GM21619 (cell line): ENCODE data around the gene ACAP3.

Experiments
- ATAC-seq: cut with Tn5 transposase; IDR thresholded peaks from one replicate; pipeline ENCODE4 v1.9.1; 2021; ENCODE audit not compliant: unreplicated experiment

The ACAP3 gene

DNA sequence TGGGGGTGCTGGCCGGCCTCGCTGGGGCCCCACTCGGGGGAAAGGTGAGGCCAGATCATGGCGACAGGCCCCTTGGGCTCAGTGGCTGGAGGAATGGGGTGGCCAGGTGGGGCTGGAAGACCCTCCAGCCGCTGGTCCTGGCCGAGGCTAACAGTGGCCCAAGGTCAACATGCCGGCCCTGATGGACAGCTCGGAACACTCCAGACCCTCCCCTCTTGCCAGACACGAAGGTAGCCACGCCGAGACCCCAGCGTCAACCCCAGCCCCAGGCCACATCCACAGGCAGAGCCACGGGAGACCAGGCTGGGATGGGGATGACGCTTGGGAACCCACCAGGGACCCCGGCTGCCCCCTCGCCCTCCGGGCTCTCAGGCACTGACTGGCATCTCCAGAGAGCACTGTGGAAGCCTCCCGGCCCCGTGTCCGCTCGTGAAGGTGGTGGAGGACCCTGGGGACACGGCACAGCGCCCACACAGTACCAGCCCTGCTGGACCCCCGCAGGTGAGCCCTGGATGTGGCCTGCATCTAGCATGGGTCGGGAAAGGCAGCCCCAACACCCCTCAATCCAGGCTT lies 60.3 kb downstream of the ACAP3 start:
- no peak for ATAC-seq

GRCh38 chr1:1246577-1247340 lies 61.0 kb downstream of the ACAP3 start, which contains the start of gene C1QTNF12:
C1QTNF12 (minus strand) TSS chr1:1246722; CDS start chr1:1246690, 32 bp downstream.
- no peak for ATAC-seq

DNA sequence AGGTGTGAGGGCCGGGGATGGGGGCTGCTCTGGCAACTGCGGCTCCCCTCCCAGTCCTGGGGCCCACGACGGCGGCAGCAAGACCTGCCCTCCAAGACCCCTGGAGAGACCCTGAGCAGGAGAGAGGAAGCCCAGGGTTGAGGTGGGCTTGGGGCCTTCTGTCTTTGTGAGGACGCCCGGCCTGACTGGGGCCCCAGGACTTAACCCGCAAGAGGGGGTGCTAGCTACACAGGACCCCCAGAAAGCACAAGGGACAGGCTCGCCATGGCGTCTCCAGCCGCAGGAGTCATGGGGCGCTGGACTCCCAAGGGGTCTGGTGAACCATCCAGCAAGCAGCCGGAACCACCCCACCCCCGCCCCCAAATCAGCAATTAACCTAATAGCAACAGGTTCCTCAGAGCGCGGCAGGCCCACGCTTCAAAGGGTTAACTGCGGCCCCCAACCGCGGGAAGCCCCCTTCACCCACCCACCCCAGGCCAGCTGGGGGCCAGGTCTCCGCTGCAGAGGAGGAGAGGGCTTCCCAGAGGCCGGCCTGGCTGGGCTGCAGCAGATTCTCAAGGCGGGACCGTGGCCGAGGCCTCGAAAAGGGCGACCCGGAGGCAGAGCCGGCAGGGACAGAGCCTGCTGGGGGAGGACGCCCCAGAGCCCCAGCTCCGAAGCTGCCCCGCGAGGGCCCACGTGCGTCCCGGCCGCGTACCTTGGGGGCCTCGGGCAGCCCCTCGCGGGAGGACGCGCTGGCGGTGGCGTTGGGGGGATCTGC lies 61.7 kb downstream of the ACAP3 start:
- ATAC-seq, result no peak

DNA sequence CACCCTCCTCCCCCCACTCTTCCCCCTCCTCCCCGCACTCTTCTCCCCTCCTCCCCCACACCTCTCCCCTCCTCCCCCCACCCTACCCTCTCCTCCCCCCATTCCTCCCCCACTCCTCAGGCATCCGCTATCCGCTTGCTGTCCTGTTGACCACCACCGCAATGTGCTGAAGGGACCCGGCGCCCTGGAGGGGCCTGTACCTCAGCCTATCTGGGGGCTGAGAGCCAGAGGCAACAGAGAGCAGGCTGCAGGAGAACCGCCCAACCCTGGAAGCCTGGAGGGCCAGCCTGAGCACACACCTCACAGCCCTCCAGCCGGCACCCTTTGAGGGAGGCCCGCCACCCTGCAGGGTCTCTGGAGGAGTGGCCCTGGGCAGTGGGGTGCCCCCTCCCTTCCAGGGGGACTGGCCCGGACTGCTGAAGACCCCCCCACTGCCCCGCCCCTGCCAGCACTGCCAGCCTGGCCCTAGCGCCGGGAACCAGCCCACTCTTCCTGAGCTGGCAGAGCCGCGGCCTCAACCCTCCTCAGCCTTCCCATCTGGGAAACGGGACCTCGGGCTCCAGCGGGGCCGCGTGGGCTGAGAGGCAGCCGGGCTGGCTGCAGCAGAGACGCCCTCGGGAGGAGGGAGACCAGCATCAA lies 62.4 kb downstream of the ACAP3 start:
- no peak for ATAC-seq

GRCh38 chr1:1244192-1244811 lies 63.4 kb downstream of the ACAP3 start:
- ATAC-seq, result no peak

GRCh38 chr1:1243807-1244191 lies 63.9 kb downstream of the ACAP3 start:
- ATAC-seq, result no peak

DNA sequence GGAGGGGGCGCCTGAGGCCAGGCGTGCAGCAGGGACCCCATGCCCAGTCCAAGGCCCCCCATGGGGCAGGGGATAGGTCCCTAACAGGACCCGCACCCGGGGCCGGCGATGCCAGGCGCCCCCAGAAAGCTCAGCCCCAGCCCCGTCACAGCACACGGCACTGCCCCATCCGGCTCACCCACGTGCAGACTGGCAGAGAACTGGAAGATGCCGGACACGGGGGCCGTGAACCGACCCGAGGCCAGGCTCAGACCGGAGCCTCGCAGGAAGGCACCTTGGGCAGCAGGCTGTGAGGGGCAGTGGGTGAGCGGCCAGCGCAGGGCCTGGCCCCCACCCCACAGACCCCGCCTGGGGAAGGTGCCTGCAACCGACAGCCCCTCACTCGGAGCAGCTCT lies 64.5 kb downstream of the ACAP3 start:
- ATAC-seq, result no peak

- ATAC-seq, result no peak
Measured at GRCh38 chr1:1242461-1243265, 65.1 kb downstream of the ACAP3 start.
